Measurements from ENCODE around the gene GPN1. TPM values are rescaled to one million over a fixed set of nuclear protein-coding genes. Genes with fewer than 3 reads are reported as not detected.
A peak's percentile ranks its signal among the peaks of the same experiment; 100 is the strongest.
"Not testable (repeated sequence)": the region's sequence is repeated elsewhere in the genome, so short reads cannot be mapped to it uniquely, and the experiment has no call there.

Gene GPN1
- total RNA-seq, 1 donor from 2014 or later: 63.9 TPM

DNA sequence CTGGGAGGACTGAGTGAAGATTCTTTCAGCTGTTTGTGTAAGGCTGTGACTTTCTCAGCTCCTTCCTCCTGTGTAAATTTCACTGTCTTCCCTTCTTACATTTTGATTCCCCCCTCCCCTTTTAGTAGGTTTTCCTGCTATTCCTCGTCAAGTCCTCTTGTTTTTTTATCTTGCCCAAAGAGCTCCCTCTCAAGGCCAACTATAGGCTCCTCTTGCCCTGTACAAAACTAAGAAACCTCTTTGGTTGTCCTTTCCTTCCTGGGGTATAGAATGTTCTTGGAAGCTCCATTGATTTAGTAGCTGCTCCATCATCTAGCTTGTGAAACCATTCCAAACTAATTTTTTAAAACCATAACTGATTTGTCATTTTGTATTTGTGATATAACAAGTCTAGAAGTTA is 7.3 kb upstream of the GPN1 start:
- FAIRE-seq: no peak
- Histone ChIP-seq H3K9me3 (ENCODE audit: insufficient read depth, low read depth, low read length) (no peaks in the 10 kb centered on the region), H3K4me3 (ENCODE audit: insufficient read depth, low read depth, low read length) (no peak overlapping the region), H3K4me1 (ENCODE audit: insufficient read depth, low read length) (peaks cover 21% of the 10 kb centered on the region), H2AFZ (ENCODE audit: low read depth, low read length) (no peak overlapping the region), H3K9ac (ENCODE audit: low read length) (no peak overlapping the region), H3K36me3 (ENCODE audit: insufficient read depth, low read length) (peaks cover 50% of the 10 kb centered on the region), H3K4me2 (ENCODE audit: low read length) (no peak overlapping the region), H4K20me1 (ENCODE audit: insufficient read depth, low read length) (no peaks in the 10 kb centered on the region), H3K27ac (ENCODE audit: low read depth, low read length) (no peak overlapping the region), H3K79me2 (ENCODE audit: insufficient read depth, low read length) (no peaks in the 10 kb centered on the region), H3K27me3 (ENCODE audit: insufficient read depth, low read length) (no peaks in the 10 kb centered on the region)
- H3K27ac Mint-ChIP-seq (ENCODE audit: unreplicated experiment): no peak overlapping the region
- peaks cover 19% of the 10 kb centered on the region for H3K36me3 Mint-ChIP-seq (ENCODE audit: low read depth, unreplicated experiment)
- no peak for DNase-seq (ENCODE audit: low read depth)
- H3K9me3 Mint-ChIP-seq (ENCODE audit: unreplicated experiment): no peaks in the 10 kb centered on the region
- H3K27me3 Mint-ChIP-seq (ENCODE audit: low read depth, unreplicated experiment): no peaks in the 10 kb centered on the region
- TF ChIP-seq, protein P1, sequence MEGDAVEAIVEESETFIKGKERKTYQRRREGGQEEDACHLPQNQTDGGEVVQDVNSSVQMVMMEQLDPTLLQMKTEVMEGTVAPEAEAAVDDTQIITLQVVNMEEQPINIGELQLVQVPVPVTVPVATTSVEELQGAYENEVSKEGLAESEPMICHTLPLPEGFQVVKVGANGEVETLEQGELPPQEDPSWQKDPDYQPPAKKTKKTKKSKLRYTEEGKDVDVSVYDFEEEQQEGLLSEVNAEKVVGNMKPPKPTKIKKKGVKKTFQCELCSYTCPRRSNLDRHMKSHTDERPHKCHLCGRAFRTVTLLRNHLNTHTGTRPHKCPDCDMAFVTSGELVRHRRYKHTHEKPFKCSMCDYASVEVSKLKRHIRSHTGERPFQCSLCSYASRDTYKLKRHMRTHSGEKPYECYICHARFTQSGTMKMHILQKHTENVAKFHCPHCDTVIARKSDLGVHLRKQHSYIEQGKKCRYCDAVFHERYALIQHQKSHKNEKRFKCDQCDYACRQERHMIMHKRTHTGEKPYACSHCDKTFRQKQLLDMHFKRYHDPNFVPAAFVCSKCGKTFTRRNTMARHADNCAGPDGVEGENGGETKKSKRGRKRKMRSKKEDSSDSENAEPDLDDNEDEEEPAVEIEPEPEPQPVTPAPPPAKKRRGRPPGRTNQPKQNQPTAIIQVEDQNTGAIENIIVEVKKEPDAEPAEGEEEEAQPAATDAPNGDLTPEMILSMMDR (IDR thresholded peaks at IDR 0.05; ENCODE audit: insufficient read depth, low read depth, low read length): no peak
- TF ChIP-seq EZH2 (IDR thresholded peaks at IDR 0.05; ENCODE audit: insufficient read depth, low read length): no peak
- no peak overlapping the region for H3K4me3 Mint-ChIP-seq (ENCODE audit: unreplicated experiment)
- peaks cover 13% of the 10 kb centered on the region for H3K4me1 Mint-ChIP-seq (ENCODE audit: low read depth, unreplicated experiment)

DNA sequence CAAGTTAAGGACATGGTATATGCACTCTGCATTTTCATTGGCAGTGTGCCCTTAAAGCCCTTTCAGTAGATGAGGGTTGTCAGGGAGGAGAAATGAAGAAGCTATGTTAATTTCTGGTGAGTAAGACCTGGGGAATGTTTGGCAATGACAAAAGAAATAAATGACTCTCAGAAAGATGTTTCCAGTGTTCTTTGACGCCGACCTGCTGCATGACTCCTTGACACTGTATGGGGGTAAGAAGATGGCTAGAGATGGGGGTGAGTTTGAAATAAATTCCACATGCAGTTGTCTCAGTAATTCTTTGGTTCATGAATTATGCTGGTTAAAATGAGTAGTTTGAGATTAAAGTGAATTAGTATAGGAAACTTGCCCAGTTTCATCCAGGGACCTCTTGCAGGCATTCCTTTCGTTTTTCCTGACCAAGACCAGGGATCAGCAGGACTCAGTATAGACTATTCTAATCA is 5.9 kb upstream of the GPN1 start:
- Mint-ChIP-seq H3K27ac (ENCODE audit: unreplicated experiment) (peak overlapping the region; percentile 55), H3K27me3 (ENCODE audit: low read depth, unreplicated experiment) (no peaks in the 10 kb centered on the region), H3K4me1 (ENCODE audit: low read depth, unreplicated experiment) (peaks cover 26% of the 10 kb centered on the region), H3K4me3 (ENCODE audit: unreplicated experiment) (peak overlapping the region; percentile 2), H3K36me3 (ENCODE audit: low read depth, unreplicated experiment) (peaks cover 16% of the 10 kb centered on the region), H3K9me3 (ENCODE audit: unreplicated experiment) (no peaks in the 10 kb centered on the region)
- no peaks in the 10 kb centered on the region for H3K27me3 ChIP-seq (ENCODE audit: insufficient read depth, low read length)
- peaks cover 35% of the 10 kb centered on the region for H3K4me1 ChIP-seq (ENCODE audit: insufficient read depth, low read length)
- DNase-seq (ENCODE audit: low read depth) (peak; percentile 98), FAIRE-seq (peak; percentile 64)
- no peaks in the 10 kb centered on the region for H3K9me3 ChIP-seq (ENCODE audit: insufficient read depth, low read depth, low read length)
- no peak for TF ChIP-seq EZH2 (IDR thresholded peaks at IDR 0.05; ENCODE audit: insufficient read depth, low read length)
- TF ChIP-seq, protein P1 (IDR thresholded peaks at IDR 0.05; ENCODE audit: insufficient read depth, low read depth, low read length): no peak
- H2AFZ ChIP-seq (ENCODE audit: low read depth, low read length): no peak overlapping the region
- H4K20me1 ChIP-seq (ENCODE audit: insufficient read depth, low read length): no peaks in the 10 kb centered on the region
- H3K79me2 ChIP-seq (ENCODE audit: insufficient read depth, low read length): no peaks in the 10 kb centered on the region
- peak overlapping the region; percentile 51 for H3K9ac ChIP-seq (ENCODE audit: low read length)
- H3K4me3 ChIP-seq (ENCODE audit: insufficient read depth, low read depth, low read length): no peak overlapping the region
- H3K36me3 ChIP-seq (ENCODE audit: insufficient read depth, low read length): peaks cover 38% of the 10 kb centered on the region
- peak overlapping the region; percentile 55 for H3K4me2 ChIP-seq (ENCODE audit: low read length)
- H3K27ac ChIP-seq (ENCODE audit: low read depth, low read length): peak overlapping the region; percentile 80

DNA sequence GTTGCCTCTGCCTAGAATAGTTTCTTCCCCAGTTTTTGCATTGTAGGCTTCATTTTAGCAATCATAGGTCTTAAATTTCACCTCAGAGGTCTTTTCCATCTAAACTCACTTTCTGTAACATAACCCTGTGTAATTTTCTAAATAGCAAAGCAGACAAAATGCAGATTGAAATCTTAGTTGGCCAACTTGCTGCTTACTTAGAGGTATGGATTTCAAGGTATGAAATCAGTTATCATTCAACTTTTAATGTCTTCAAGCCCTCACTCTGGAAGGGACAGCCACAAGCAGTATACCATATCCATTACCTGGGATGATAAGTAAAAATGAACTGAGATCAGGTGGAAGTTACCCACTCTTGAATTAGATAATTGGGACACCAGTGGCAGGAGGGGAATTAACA is 3.9 kb upstream of the GPN1 start:
- Histone ChIP-seq H2AFZ (ENCODE audit: low read depth, low read length) (no peak overlapping the region), H3K9ac (ENCODE audit: low read length) (no peak overlapping the region), H3K27ac (ENCODE audit: low read depth, low read length) (no peak overlapping the region), H4K20me1 (ENCODE audit: insufficient read depth, low read length) (no peaks in the 10 kb centered on the region), H3K4me2 (ENCODE audit: low read length) (no peak overlapping the region), H3K36me3 (ENCODE audit: insufficient read depth, low read length) (peaks cover 29% of the 10 kb centered on the region), H3K27me3 (ENCODE audit: insufficient read depth, low read length) (no peaks in the 10 kb centered on the region), H3K79me2 (ENCODE audit: insufficient read depth, low read length) (peaks cover 11% of the 10 kb centered on the region), H3K4me3 (ENCODE audit: insufficient read depth, low read depth, low read length) (no peak overlapping the region), H3K9me3 (ENCODE audit: insufficient read depth, low read depth, low read length) (no peaks in the 10 kb centered on the region), H3K4me1 (ENCODE audit: insufficient read depth, low read length) (peaks cover 48% of the 10 kb centered on the region)
- no peak overlapping the region for H3K4me3 Mint-ChIP-seq (ENCODE audit: unreplicated experiment)
- no peak overlapping the region for H3K27ac Mint-ChIP-seq (ENCODE audit: unreplicated experiment)
- peaks cover 16% of the 10 kb centered on the region for H3K36me3 Mint-ChIP-seq (ENCODE audit: low read depth, unreplicated experiment)
- no peaks in the 10 kb centered on the region for H3K27me3 Mint-ChIP-seq (ENCODE audit: low read depth, unreplicated experiment)
- FAIRE-seq: no peak
- H3K4me1 Mint-ChIP-seq (ENCODE audit: low read depth, unreplicated experiment): peaks cover 30% of the 10 kb centered on the region
- DNase-seq (ENCODE audit: low read depth): no peak
- no peaks in the 10 kb centered on the region for H3K9me3 Mint-ChIP-seq (ENCODE audit: unreplicated experiment)
- TF ChIP-seq, protein P1 (IDR thresholded peaks at IDR 0.05; ENCODE audit: insufficient read depth, low read depth, low read length): no peak
- no peak for TF ChIP-seq EZH2 (IDR thresholded peaks at IDR 0.05; ENCODE audit: insufficient read depth, low read length)

DNA sequence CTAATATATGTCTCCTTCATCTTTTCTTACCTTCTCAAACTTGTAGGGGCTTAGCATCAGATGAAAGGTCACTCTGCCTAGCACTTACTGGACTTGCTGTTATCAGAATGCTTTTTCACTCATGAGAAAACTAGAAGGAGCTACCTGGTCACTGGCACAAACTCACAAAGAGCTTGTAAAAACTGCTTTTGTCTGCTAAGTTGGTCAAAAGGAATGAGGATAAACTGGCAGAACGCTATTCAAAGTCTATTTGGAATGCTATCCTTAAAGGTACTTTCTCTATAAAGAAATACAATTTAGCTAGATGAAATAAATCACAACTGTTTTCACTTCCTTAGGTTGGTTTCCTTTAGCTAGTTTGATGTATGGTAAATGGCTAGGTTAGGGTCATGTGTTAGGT is 2.5 kb upstream of the GPN1 start:
- Histone ChIP-seq H3K36me3 (ENCODE audit: insufficient read depth, low read length) (peaks cover 20% of the 10 kb centered on the region), H3K4me1 (ENCODE audit: insufficient read depth, low read length) (peaks cover 48% of the 10 kb centered on the region), H3K27ac (ENCODE audit: low read depth, low read length) (peak overlapping the region; percentile 98), H3K79me2 (ENCODE audit: insufficient read depth, low read length) (peaks cover 24% of the 10 kb centered on the region)
- H3K9me3 Mint-ChIP-seq (ENCODE audit: unreplicated experiment); DNase-seq (ENCODE audit: low read depth); H3K27ac Mint-ChIP-seq (ENCODE audit: unreplicated experiment); H3K27me3 Mint-ChIP-seq (ENCODE audit: low read depth, unreplicated experiment); H3K4me2 ChIP-seq (ENCODE audit: low read length); H3K4me3 ChIP-seq (ENCODE audit: insufficient read depth, low read depth, low read length); H3K9me3 ChIP-seq (ENCODE audit: insufficient read depth, low read depth, low read length); FAIRE-seq; H4K20me1 ChIP-seq (ENCODE audit: insufficient read depth, low read length); H2AFZ ChIP-seq (ENCODE audit: low read depth, low read length); H3K4me3 Mint-ChIP-seq (ENCODE audit: unreplicated experiment); H3K9ac ChIP-seq (ENCODE audit: low read length); H3K27me3 ChIP-seq (ENCODE audit: insufficient read depth, low read length): not testable (repeated sequence)
- Mint-ChIP-seq H3K36me3 (ENCODE audit: low read depth, unreplicated experiment) (peaks cover 19% of the 10 kb centered on the region), H3K4me1 (ENCODE audit: low read depth, unreplicated experiment) (peaks cover 37% of the 10 kb centered on the region)
